Keratinocyte (primary cell): Measurements from ENCODE around the gene TENT4B.

ENCODE experiments used
- CTCF ChIP-seq, 3 experiments: IDR thresholded peaks in 1 of 3; conservative IDR thresholded peaks in 1 of 3; optimal IDR thresholded peaks in 1 of 3; 2 replicates in 2 of 3; 3 replicates in 1 of 3; pipeline versions ENCODE3 to v1.5.1; 2011; ENCODE audit warnings: low read length in 3 of 3, mild to moderate bottlenecking in 3 of 3, moderate library complexity in 2 of 3, control low read depth in 1 of 3, inconsistent platforms in 1 of 3; ENCODE audit not compliant: insufficient read depth in 2 of 3; ENCODE audit errors: extremely low read depth in 1 of 3
- EZH2 ChIP-seq: IDR thresholded peaks from one replicate; pipeline ENCODE4 v1.6.1; 2012; ENCODE audit warnings: inconsistent platforms, mild to moderate bottlenecking, low read length, moderate library complexity

- TF ChIP-seq CTCF (optimal IDR thresholded peaks at IDR 0.05 in 1 of 3, IDR thresholded peaks at IDR 0.05 in 1 of 3, conservative IDR thresholded peaks at IDR 0.05 in 1 of 3; ENCODE audit: extremely low read depth in 1 of 3, insufficient read depth in 2 of 3, low read length in 3 of 3) (no peak), EZH2 (no peak)
Measured at GRCh38 chr16:50254072-50254471, 101.0 kb downstream of the TENT4B start.
